GM21619 (cell line): ENCODE results near the gene POFUT2.

Experiments used
- ATAC-seq: cut with Tn5 transposase; IDR thresholded peaks from one replicate; pipeline ENCODE4 v1.9.1; 2021; ENCODE audit not compliant: unreplicated experiment

Gene POFUT2

GRCh38 chr21:45299864-45300785, 12.4 kb upstream of the POFUT2 start:
- no peak for ATAC-seq

DNA sequence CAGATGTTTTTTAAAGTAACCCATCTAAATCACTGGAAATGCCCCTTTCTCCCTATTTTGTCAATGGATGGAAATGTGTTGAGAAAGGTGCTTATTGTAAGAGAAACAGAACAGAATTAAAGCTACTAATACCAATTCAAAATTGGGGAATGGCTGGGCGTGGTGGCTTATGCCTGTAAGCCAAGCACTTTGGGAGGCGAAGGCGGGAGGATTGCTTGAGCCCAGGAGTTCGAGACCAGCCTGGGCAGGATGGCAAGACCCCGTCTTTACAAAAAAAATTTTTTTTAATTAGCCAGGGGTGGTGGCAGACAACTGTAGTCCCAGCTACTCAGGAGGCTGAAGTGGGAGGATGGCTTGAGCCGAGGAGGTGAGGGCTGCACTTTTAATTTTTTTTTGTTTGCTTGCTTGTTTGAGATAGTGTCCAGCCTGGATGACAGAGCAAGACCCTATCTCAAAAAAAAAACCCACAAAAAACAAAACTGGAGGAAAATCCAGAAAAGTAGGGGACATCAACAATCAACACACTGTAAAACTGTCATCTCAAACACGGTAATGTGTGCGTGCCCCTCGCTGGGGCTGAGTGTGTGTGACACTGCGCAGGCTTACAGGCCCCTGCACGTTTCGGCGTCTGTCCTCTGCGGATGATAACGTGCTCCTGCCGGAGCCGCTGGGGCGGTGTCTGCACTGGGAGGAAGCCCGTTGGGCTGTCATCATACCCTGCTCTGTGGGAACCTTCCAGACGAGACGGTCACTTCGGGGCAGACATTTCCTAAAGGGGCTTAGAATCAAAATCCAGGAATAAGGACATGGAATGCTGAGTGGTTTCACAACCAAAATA, 11.6 kb upstream of the POFUT2 start:
- no peak for ATAC-seq

GRCh38 chr21:45297869-45298268, 10.2 kb upstream of the POFUT2 start:
- ATAC-seq = no peak

- ATAC-seq = no peak
These were observed 9.6 kb upstream of the POFUT2 start for GRCh38 chr21:45297329-45297728.

GRCh38 chr21:45296638-45297037, 8.9 kb upstream of the POFUT2 start:
- no peak for ATAC-seq

DNA sequence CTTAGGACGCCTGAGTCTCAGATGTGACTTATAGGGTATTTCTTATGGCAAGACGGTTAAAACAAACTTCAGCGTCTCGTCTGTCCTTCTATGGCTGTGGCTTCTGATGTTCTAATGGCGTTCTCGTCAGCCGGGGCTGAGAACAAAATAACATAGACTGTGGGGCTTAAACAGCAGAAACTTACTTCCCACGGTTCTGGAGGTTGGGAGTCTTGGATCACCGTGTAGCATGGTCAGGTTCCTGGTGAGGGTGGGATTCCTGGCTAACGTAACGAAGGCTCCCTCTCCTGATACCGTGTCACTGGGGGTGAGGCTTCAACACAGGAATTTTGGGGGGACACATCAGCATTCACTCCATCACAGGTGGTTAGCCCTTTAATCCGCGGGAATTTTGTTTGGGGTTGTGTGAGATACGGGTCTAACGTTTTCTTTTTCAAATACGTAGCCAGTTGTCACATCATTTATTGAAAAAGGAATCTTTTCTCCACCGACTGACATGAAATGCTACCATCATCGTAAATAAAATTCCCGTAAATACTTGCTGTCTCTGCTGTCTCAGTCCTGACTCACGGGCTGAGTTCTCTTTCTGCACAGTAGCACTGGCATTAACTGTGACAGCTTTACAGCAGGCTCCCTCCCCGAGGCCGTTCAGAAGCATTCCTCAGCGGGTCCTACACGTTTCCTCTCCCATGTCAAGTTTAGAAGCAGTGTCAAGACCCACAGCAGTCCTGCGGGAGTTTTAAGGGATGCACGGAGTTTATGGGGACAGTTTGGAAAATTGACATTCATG, 8.1 kb upstream of the POFUT2 start:
- ATAC-seq = no peak

GRCh38 chr21:45294509-45295291, 7.0 kb upstream of the POFUT2 start:
- ATAC-seq = no peak

DNA sequence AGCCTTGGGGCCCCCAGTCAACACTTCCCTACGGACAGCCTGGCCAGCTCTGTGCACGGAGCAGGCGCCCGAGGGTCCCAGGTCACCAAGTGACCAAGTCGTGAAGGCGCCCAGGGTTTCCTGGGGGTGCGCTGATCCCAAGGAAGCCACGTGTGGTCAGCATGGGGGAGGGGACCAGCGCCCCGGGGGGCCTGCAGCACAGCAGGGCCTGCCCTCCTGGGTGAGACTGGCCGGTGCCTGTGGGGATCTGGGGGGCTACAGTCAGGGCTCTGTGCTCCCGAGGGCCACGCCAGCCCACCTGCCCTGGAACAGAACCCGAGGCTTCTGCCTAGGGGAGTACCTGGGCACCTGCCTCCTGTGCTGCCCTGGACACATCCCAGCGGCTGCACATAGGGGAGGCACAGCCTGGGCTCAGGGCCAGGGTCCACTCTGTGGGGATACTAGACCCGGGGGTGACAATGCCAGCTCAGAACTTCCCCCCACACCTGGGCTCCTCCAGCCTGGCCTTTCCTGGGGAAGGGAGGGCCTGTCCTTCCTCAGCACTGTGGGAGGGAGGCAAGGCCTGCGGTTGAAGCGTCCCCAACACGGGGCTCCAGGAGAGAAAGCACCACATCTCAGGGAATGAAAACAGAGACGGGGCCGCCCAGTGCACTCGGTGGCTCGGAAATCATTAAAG, 6.2 kb upstream of the POFUT2 start:
- no peak for ATAC-seq

GRCh38 chr21:45293220-45293725, 5.6 kb upstream of the POFUT2 start:
- ATAC-seq = no peak

DNA sequence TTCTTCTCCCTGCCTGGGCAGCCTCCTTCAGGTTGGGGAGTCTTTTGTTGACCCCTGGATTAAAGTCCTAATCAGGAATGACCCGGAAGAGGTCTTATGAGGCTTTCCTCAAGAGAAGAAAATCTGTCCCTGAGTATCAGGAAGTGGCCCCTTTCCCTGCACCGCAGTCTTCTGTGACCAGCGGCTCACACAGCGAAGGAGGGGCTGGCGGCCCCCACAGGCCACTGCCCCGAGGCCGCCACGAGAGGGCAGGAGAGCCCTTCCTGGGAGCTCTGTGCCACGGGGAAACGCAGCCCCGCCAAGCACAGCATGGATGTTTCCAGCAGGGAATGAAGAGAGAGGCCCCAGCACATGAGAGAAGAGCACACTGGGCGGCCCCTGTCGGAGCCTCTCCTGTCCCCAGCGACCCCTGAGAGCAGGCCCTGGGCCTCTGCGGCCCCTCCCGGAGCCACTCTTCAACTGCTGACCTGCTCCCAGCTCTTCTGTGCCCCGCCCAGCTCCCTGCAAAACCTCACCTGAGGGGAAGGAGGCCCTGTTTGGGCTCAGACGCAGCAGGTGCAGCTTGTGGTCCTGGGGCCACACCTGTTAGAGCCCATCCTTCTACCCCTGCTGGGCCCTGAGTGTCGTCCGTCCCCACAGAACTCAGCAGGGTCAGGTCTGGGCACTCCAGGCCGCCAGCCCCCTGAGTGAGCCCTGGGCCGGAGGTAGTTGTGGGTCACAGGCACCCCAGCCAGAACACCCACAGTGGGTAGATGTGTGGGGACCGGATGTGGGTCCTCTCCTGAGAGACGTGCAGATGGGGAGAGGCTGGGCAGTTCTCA, 4.9 kb upstream of the POFUT2 start:
- no peak for ATAC-seq

GRCh38 chr21:45291613-45292398, 4.1 kb upstream of the POFUT2 start:
- ATAC-seq = no peak

GRCh38 chr21:45290948-45291612, 3.4 kb upstream of the POFUT2 start:
- no peak for ATAC-seq

DNA sequence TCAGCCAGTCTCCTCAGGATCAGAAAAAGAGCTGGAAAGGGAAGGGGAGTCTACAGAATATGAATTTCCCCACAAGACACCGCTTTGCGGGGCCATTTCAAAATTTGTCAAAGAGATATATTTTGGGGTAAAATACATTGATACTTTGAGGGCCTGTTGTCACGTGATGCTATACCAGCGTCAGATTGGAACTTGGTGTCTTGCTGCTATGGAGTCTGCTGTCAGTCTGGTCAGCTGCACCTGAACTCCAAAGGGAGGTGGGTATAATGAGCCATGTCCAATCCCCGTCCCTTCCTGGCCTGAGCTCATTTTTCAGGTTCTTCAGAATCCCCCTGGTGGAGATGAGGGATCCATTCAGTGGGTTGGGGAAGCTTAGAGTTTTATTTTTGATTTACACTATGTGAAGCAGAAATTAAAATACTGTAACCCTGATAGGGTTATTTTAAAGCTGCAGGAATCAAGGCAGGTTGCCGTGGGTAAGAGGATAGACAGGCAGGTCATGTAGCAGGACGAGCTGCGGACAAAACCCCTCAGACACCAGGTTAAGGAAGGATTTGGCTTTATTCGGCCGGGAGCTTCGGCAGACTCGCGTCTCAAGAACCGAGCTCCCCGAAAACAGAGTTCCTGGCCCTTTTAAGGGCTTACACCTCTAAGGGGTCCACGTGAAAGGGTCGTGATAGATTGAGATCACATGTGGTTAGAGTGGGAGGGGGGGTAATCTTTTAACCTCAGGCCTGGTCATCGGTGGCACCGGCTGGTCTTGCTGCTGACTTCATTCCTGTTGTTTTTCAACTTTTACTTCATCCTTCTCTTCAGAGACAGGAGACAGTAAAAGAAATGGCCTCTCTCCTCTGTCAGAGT, 2.2 kb upstream of the POFUT2 start:
- ATAC-seq = no peak

- no peak for ATAC-seq
These were observed 1.4 kb upstream of the POFUT2 start for GRCh38 chr21:45289134-45289533.

GRCh38 chr21:45288441-45288841, 746 bp upstream of the POFUT2 start:
- no peak for ATAC-seq

GRCh38 chr21:45286671-45287437, 841 bp downstream of the POFUT2 start:
- ATAC-seq = no peak
